ENCODE measurements around the gene PDZRN3.

DNA sequence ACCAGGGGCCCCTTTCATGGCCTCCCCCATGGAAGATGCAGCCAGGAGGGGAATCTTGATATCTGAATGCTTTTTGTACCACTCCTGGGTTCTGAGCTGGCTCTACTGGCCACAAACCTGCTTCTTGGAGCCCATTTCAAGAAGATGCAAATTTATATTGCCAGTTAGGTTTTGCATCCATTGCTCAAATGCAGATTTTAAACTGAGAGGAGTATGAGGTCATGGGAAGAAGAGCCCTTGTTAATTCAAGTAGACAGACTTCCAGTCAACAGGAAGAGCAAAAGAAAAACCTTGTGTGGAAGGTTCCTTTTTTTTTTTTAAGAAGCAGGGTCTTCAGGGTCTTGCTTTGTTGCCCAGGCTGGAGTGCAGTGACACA, 133.5 kb downstream of the PDZRN3 start:
- TF ChIP-seq, protein P1, sequence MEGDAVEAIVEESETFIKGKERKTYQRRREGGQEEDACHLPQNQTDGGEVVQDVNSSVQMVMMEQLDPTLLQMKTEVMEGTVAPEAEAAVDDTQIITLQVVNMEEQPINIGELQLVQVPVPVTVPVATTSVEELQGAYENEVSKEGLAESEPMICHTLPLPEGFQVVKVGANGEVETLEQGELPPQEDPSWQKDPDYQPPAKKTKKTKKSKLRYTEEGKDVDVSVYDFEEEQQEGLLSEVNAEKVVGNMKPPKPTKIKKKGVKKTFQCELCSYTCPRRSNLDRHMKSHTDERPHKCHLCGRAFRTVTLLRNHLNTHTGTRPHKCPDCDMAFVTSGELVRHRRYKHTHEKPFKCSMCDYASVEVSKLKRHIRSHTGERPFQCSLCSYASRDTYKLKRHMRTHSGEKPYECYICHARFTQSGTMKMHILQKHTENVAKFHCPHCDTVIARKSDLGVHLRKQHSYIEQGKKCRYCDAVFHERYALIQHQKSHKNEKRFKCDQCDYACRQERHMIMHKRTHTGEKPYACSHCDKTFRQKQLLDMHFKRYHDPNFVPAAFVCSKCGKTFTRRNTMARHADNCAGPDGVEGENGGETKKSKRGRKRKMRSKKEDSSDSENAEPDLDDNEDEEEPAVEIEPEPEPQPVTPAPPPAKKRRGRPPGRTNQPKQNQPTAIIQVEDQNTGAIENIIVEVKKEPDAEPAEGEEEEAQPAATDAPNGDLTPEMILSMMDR (IDR thresholded peaks at IDR 0.05): no peak
- no peak for TF ChIP-seq POLR2A (IDR thresholded peaks at IDR 0.05)
